DND-41 (cell line): Measurements from ENCODE around the gene UGT1A6.

Source experiments
- CTCF ChIP-seq: IDR thresholded peaks from 2 replicates; pipeline ENCODE4 v1.5.1; 2012; ENCODE audit warnings: borderline replicate concordance, low read length, moderate library complexity, mild to moderate bottlenecking; ENCODE audit not compliant: poor library complexity, severe bottlenecking; ENCODE audit errors: extremely low read depth
- EZH2 ChIP-seq: IDR thresholded peaks from 3 replicates; pipeline ENCODE4 v1.6.1; 2012; ENCODE audit warnings: borderline replicate concordance, low read depth, mild to moderate bottlenecking, moderate library complexity, low read length, inconsistent platforms; ENCODE audit not compliant: severe bottlenecking

GRCh38 chr2:233764761-233765160 is 72.1 kb downstream of the UGT1A6 start:
- TF ChIP-seq CTCF (no peak), EZH2 (no peak)
